ENCODE measurements around the gene GLIPR2.

Gene GLIPR2

GRCh38 chr9:36136894-36137391 lies 410 bp downstream of the GLIPR2 start:
- Histone ChIP-seq H3K27ac (ENCODE audit: low read depth, low read length) (no peak overlapping the region), H3K4me3 (ENCODE audit: low read depth, low read length) (peak overlapping the region; percentile 80), H3K27me3 (ENCODE audit: control insufficient read depth, insufficient read depth, low read length) (peaks cover 85% of the 10 kb centered on the region), H3K9me3 (ENCODE audit: control insufficient read depth, insufficient read depth, low read length) (no peaks in the 10 kb centered on the region), H3K4me1 (ENCODE audit: control insufficient read depth, insufficient read depth, low read length) (peaks cover 22% of the 10 kb centered on the region), H3K36me3 (ENCODE audit: control insufficient read depth, insufficient read depth, low read length) (no peaks in the 10 kb centered on the region), H3K9ac (ENCODE audit: low read depth, low read length) (peak overlapping the region; percentile 45)

- no peak overlapping the region for H3K27ac ChIP-seq (ENCODE audit: low read depth, low read length)
- no peaks in the 10 kb centered on the region for H3K9me3 ChIP-seq (ENCODE audit: control insufficient read depth, insufficient read depth, low read length)
- no peaks in the 10 kb centered on the region for H3K36me3 ChIP-seq (ENCODE audit: control insufficient read depth, insufficient read depth, low read length)
- peaks cover 85% of the 10 kb centered on the region for H3K27me3 ChIP-seq (ENCODE audit: control insufficient read depth, insufficient read depth, low read length)
- H3K9ac ChIP-seq (ENCODE audit: low read depth, low read length), result no peak overlapping the region
- peak overlapping the region; percentile 80 for H3K4me3 ChIP-seq (ENCODE audit: low read depth, low read length)
- peaks cover 20% of the 10 kb centered on the region for H3K4me1 ChIP-seq (ENCODE audit: control insufficient read depth, insufficient read depth, low read length)
These were observed 965 bp downstream of the GLIPR2 start for GRCh38 chr9:36137392-36138004.

- Histone ChIP-seq H3K27me3 (ENCODE audit: control insufficient read depth, insufficient read depth, low read length) (peaks cover 76% of the 10 kb centered on the region), H3K4me1 (ENCODE audit: control insufficient read depth, insufficient read depth, low read length) (peaks cover 20% of the 10 kb centered on the region), H3K4me3 (ENCODE audit: low read depth, low read length) (no peak overlapping the region), H3K9me3 (ENCODE audit: control insufficient read depth, insufficient read depth, low read length) (no peaks in the 10 kb centered on the region), H3K9ac (ENCODE audit: low read depth, low read length) (no peak overlapping the region), H3K27ac (ENCODE audit: low read depth, low read length) (no peak overlapping the region), H3K36me3 (ENCODE audit: control insufficient read depth, insufficient read depth, low read length) (no peaks in the 10 kb centered on the region)
These were observed 2.0 kb downstream of the GLIPR2 start for GRCh38 chr9:36138496-36138895.

- Histone ChIP-seq H3K36me3 (ENCODE audit: control insufficient read depth, insufficient read depth, low read length) (no peaks in the 10 kb centered on the region), H3K4me1 (ENCODE audit: control insufficient read depth, insufficient read depth, low read length) (peaks cover 20% of the 10 kb centered on the region), H3K9me3 (ENCODE audit: control insufficient read depth, insufficient read depth, low read length) (no peaks in the 10 kb centered on the region), H3K27ac (ENCODE audit: low read depth, low read length) (no peak overlapping the region), H3K9ac (ENCODE audit: low read depth, low read length) (no peak overlapping the region), H3K27me3 (ENCODE audit: control insufficient read depth, insufficient read depth, low read length) (peaks cover 72% of the 10 kb centered on the region), H3K4me3 (ENCODE audit: low read depth, low read length) (no peak overlapping the region)
These were observed 2.4 kb downstream of the GLIPR2 start for GRCh38 chr9:36138901-36139300.

- H3K27ac ChIP-seq (ENCODE audit: low read depth, low read length), result no peak overlapping the region
These were observed 3.9 kb downstream of the GLIPR2 start for GRCh38 chr9:36140086-36141084.

GRCh38 chr9:36141288-36141687 lies 4.8 kb downstream of the GLIPR2 start:
- no peak overlapping the region for H3K9ac ChIP-seq (ENCODE audit: low read depth, low read length)
- no peak overlapping the region for H3K27ac ChIP-seq (ENCODE audit: low read depth, low read length)
- H3K9me3 ChIP-seq (ENCODE audit: control insufficient read depth, insufficient read depth, low read length), result peaks cover 5% of the 10 kb centered on the region; the same call in 1 of the 2 replicates
- H3K4me3 ChIP-seq (ENCODE audit: low read depth, low read length), result no peak overlapping the region
- H3K4me1 ChIP-seq (ENCODE audit: control insufficient read depth, insufficient read depth, low read length), result peaks cover 8% of the 10 kb centered on the region
- H3K36me3 ChIP-seq (ENCODE audit: control insufficient read depth, insufficient read depth, low read length), result no peaks in the 10 kb centered on the region
- peaks cover 48% of the 10 kb centered on the region for H3K27me3 ChIP-seq (ENCODE audit: control insufficient read depth, insufficient read depth, low read length)

More at GRCh38 chr9:36140086-36141084, 3.9 kb downstream of the GLIPR2 start:
- H3K27me3 ChIP-seq (ENCODE audit: control insufficient read depth, insufficient read depth, low read length), result peaks cover 57% of the 10 kb centered on the region
- H3K9ac ChIP-seq (ENCODE audit: low read depth, low read length), result no peak overlapping the region
- no peaks in the 10 kb centered on the region for H3K36me3 ChIP-seq (ENCODE audit: control insufficient read depth, insufficient read depth, low read length)
- peaks cover 12% of the 10 kb centered on the region for H3K4me1 ChIP-seq (ENCODE audit: control insufficient read depth, insufficient read depth, low read length)
- no peak overlapping the region for H3K4me3 ChIP-seq (ENCODE audit: low read depth, low read length)
- H3K9me3 ChIP-seq (ENCODE audit: control insufficient read depth, insufficient read depth, low read length), result 0 out of 2 replicates have a peak, but pooled peaks cover 3% of the 10 kb centered on the region

GRCh38 chr9:36141761-36142160 lies 5.2 kb downstream of the GLIPR2 start:
- Histone ChIP-seq H3K4me3 (ENCODE audit: low read depth, low read length) (no peak overlapping the region), H3K36me3 (ENCODE audit: control insufficient read depth, insufficient read depth, low read length) (no peaks in the 10 kb centered on the region), H3K9ac (ENCODE audit: low read depth, low read length) (no peak overlapping the region), H3K27me3 (ENCODE audit: control insufficient read depth, insufficient read depth, low read length) (peaks cover 45% of the 10 kb centered on the region), H3K9me3 (ENCODE audit: control insufficient read depth, insufficient read depth, low read length) (peaks cover 5% of the 10 kb centered on the region; the same call in 1 of the 2 replicates), H3K27ac (ENCODE audit: low read depth, low read length) (no peak overlapping the region), H3K4me1 (ENCODE audit: control insufficient read depth, insufficient read depth, low read length) (peaks cover 8% of the 10 kb centered on the region)

- Histone ChIP-seq H3K4me1 (ENCODE audit: control insufficient read depth, insufficient read depth, low read length) (peaks cover 2% of the 10 kb centered on the region), H3K36me3 (ENCODE audit: control insufficient read depth, insufficient read depth, low read length) (no peaks in the 10 kb centered on the region), H3K4me3 (ENCODE audit: low read depth, low read length) (no peak overlapping the region), H3K27ac (ENCODE audit: low read depth, low read length) (no peak overlapping the region), H3K27me3 (ENCODE audit: control insufficient read depth, insufficient read depth, low read length) (peaks cover 35% of the 10 kb centered on the region), H3K9ac (ENCODE audit: low read depth, low read length) (no peak overlapping the region), H3K9me3 (ENCODE audit: control insufficient read depth, insufficient read depth, low read length) (peaks cover 5% of the 10 kb centered on the region; the same call in 1 of the 2 replicates)
These were observed 6.1 kb downstream of the GLIPR2 start for GRCh38 chr9:36142510-36143244.

- H3K4me3 ChIP-seq (ENCODE audit: low read depth, low read length), result no peak overlapping the region
- H3K27ac ChIP-seq (ENCODE audit: low read depth, low read length), result no peak overlapping the region
- no peaks in the 10 kb centered on the region for H3K36me3 ChIP-seq (ENCODE audit: control insufficient read depth, insufficient read depth, low read length)
- H3K9me3 ChIP-seq (ENCODE audit: control insufficient read depth, insufficient read depth, low read length), result peaks cover 5% of the 10 kb centered on the region; the same call in 1 of the 2 replicates
- H3K4me1 ChIP-seq (ENCODE audit: control insufficient read depth, insufficient read depth, low read length), result no peaks in the 10 kb centered on the region
- peaks cover 30% of the 10 kb centered on the region for H3K27me3 ChIP-seq (ENCODE audit: control insufficient read depth, insufficient read depth, low read length)
- no peak overlapping the region for H3K9ac ChIP-seq (ENCODE audit: low read depth, low read length)
These were observed 6.7 kb downstream of the GLIPR2 start for GRCh38 chr9:36143245-36143641.

GRCh38 chr9:36144309-36145232 lies 8.0 kb downstream of the GLIPR2 start:
- Histone ChIP-seq H3K4me3 (ENCODE audit: low read depth, low read length) (no peak overlapping the region), H3K27ac (ENCODE audit: low read depth, low read length) (no peak overlapping the region), H3K4me1 (ENCODE audit: control insufficient read depth, insufficient read depth, low read length) (no peaks in the 10 kb centered on the region)

More at GRCh38 chr9:36144309-36145232, 8.0 kb downstream of the GLIPR2 start:
- Histone ChIP-seq H3K9me3 (ENCODE audit: control insufficient read depth, insufficient read depth, low read length) (peaks cover 5% of the 10 kb centered on the region; the same call in 1 of the 2 replicates), H3K27me3 (ENCODE audit: control insufficient read depth, insufficient read depth, low read length) (peaks cover 17% of the 10 kb centered on the region), H3K9ac (ENCODE audit: low read depth, low read length) (no peak overlapping the region), H3K36me3 (ENCODE audit: control insufficient read depth, insufficient read depth, low read length) (no peaks in the 10 kb centered on the region)
